ENCODE data around the gene ARMC10.
"Not testable (repeated sequence)": the region's sequence is repeated elsewhere in the genome, so short reads cannot be mapped to it uniquely, and the experiment has no call there.

Gene ARMC10

DNA sequence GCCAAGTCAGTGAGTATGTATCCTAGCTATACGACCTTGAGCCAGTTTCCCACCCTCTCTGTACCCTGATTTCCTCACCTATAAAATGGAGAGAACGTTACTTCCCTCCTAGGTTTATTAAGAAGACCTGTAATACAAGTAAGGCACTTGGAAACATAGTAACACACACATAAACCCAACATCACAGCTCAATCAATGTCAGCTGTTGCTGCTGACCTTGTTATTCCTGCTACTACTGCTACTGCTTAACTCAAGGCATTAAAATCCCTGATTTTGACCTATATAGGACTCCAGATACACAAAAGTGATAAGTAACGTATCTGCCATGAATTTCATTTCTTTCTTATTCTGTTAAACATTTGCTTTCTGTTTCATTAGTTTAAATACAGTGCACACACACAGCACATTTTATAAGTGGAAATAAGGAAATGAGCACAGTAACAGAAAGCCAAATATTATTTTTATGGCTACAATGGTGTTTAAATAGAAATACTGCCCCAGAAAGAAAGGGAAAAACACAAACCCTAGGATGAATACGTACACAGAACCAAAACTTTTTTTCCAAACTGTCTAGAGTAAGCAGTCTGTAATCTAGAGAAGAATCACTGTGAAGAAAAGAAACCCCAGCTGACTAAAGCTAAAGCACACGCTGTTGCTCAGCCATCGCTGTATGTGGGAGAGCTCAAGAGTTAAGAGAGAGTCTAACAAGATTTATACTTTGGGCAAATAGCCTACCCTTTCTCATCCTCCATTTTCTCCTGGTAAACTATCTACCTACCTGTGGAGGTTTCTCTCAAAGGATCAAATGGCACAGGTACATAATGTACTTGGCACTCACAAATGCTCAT, 55.0 kb downstream of the ARMC10 start:
- no peak for DNase-seq

- no peak for DNase-seq
Measured at GRCh38 chr7:103130901-103131624, 56.1 kb downstream of the ARMC10 start.

DNA sequence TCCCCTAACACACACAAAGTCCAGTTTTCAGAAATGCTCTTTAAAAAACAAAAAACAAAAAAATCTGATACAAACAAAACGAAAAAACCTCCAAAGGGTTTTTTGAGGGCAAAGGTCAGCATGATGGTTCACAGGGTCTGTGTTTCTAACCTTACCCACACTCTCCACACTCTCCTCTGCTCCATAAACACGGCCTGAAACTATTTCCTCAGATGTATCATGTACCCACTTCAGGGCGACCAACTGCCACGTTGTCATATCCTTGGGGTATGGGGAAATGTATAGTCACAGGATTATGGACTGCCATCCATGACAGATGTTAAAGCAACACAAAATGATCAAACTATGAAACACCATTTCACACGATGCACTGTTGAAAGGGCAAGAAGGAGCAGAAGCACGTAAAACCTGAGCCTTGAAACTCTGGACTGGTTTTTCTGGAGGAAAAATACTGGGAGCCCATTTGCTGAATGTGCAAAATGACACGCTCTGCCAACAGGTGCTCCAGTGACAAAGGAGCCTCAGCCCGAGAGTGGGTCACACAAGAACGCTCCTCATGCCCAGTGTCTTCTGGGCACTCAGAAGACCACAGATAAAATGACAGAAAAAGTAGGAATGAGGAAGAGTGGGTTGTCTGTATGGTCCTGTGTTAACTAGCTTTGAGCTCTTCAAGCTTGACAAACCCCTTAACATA, 58.2 kb downstream of the ARMC10 start:
- DNase-seq, result no peak

GRCh38 chr7:103134836-103135554, 60.1 kb downstream of the ARMC10 start:
- DNase-seq, result no peak

- no peak for DNase-seq
Measured at GRCh38 chr7:103140061-103140460, 65.1 kb downstream of the ARMC10 start.

- DNase-seq, result no peak
Measured at GRCh38 chr7:103140685-103141084, 65.7 kb downstream of the ARMC10 start.

DNA sequence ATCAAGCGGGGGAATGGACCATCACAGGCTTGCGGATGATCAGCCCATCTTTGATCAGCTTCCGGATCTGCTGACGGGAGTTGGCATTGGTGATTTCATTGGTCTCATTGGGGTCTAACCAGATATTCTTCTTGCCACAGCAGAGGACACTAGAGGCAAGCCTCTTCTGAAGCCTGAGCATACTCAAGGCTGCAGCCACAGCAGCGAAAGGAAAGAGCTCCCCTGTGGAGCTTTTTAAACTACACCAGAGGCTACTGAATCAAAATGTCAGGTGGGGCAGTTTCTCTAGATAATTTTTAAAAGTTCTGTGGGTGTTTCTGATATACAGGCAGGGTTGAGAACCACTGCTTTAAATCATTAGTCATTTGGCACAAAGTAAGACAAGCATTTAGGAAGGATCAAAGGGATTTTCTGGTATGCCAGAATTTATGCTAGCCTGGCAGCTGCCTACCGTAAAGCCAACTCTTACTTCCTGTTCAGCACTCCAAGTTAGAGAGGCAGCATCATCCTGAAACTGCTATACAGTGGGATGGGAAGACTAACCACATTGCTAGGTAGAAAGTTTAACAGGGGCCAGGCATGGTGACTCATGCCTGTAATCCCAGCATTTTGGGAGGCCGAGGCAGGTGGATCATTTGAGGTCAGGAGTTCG, 66.9 kb downstream of the ARMC10 start:
- no peak for DNase-seq

DNA sequence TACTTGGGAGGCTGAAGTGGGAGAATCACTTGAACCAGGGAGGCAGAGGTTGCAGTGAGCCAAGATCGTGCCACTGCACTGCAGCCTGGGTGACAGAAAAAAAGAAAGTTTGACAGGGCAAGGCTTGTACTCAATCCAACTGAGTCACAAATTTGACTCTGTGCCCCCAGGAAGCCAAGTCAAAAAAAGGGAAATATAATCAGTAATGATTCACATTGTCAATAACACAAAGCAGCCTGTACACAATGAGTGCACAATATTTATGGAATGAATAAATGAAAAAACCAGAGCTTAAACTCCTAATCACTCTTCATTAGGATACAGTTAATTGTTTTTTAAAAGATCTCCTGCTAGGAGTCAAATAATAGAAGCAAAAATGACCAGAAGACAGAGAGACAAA, 67.6 kb downstream of the ARMC10 start:
- DNase-seq, result no peak

DNA sequence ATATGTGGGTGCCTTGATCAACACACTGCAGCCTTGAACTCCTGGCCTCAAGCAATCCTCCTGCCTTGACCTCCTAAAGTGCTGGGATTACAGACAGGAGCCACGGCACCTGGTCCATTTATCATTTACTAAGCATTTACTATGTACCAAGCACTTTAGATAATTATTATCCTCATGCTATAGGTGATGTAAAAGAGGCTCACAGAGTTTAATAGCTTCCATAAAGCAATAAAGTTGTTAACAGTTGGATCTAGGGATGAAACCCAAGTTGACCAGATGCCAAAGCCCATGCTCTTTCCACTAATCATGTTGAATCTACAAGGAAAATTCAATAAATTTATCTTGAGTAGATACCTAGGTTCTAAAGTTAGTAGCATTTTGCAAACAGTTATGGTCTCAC, 68.9 kb downstream of the ARMC10 start:
- DNase-seq, result no peak

DNA sequence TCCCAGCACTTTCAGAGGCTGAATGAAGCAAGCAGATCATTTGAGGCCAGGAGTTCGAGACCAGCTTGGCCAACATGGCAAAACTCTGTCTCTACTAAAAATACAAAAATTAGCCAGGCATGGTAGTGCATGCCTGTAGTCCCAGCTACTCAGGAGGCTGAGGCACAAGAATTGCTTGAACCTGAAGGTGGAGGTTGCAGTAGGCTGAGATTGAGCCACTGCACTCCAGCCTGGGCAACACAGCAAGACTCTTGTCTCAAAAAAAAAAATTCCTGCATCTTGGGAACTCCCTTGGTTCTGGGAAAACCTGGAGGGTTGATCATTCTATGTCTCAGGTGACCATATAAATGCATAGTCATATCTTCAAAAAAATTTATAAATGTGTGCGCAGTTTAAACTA, 69.8 kb downstream of the ARMC10 start:
- DNase-seq, result not testable (repeated sequence)

GRCh38 chr7:103148131-103148993, 73.4 kb downstream of the ARMC10 start:
- no peak for DNase-seq

Data from NCI-H748 treated with DMSO at 0.1 percent for 48 hours (cell line).